KOPT-K1 (cell line): ENCODE measurements around the gene CHST11.

Experiments
- H3K27ac ChIP-seq: fragments of 200-600 bp; sonication (generic); 2 replicates; pipeline ENCODE4 v1.5.1; 2016; ENCODE audit warnings: antibody characterized with exemption, mild to moderate bottlenecking, low read depth, low read length; ENCODE audit not compliant: poor library complexity, severe bottlenecking
- H3K36me3 ChIP-seq: fragments of 200-600 bp; sonication (generic); 2 replicates; pipeline ENCODE4 v1.5.1; 2017; ENCODE audit warnings: antibody characterized with exemption, mild to moderate bottlenecking, low read length, moderate library complexity; ENCODE audit not compliant: insufficient read depth
- H3K9me3 ChIP-seq: fragments of 200-600 bp; sonication (generic); 2 replicates; pipeline ENCODE4 v1.5.1; 2017; ENCODE audit warnings: antibody characterized with exemption, low read length, mild to moderate bottlenecking; ENCODE audit not compliant: insufficient read depth, poor library complexity, severe bottlenecking

Gene CHST11

GRCh38 chr12:104422441-104422840 lies 34.3 kb upstream of the CHST11 start:
- Histone ChIP-seq H3K27ac (no peak overlapping the region), H3K36me3 (no peaks in the 10 kb centered on the region), H3K9me3 (peaks cover 7% of the 10 kb centered on the region)

- Histone ChIP-seq H3K27ac (no peak overlapping the region), H3K36me3 (no peaks in the 10 kb centered on the region), H3K9me3 (peaks cover 12% of the 10 kb centered on the region)
These were observed 33.5 kb upstream of the CHST11 start for GRCh38 chr12:104423273-104423672.

GRCh38 chr12:104423809-104424208 lies 32.9 kb upstream of the CHST11 start:
- Histone ChIP-seq H3K36me3 (no peaks in the 10 kb centered on the region), H3K9me3 (peaks cover 18% of the 10 kb centered on the region), H3K27ac (no peak overlapping the region)

- H3K9me3 ChIP-seq, result peaks cover 19% of the 10 kb centered on the region
These were observed 31.8 kb upstream of the CHST11 start for GRCh38 chr12:104424955-104425354.

GRCh38 chr12:104425614-104426013 lies 31.1 kb upstream of the CHST11 start:
- H3K36me3 ChIP-seq, result no peaks in the 10 kb centered on the region
- H3K9me3 ChIP-seq, result peaks cover 19% of the 10 kb centered on the region
- no peak overlapping the region for H3K27ac ChIP-seq

More at GRCh38 chr12:104424955-104425354, 31.8 kb upstream of the CHST11 start:
- H3K36me3 ChIP-seq, result no peaks in the 10 kb centered on the region
- no peak overlapping the region for H3K27ac ChIP-seq

- Histone ChIP-seq H3K36me3 (no peaks in the 10 kb centered on the region), H3K27ac (no peak overlapping the region), H3K9me3 (peaks cover 18% of the 10 kb centered on the region)
These were observed 29.7 kb upstream of the CHST11 start for GRCh38 chr12:104426926-104427546.

GRCh38 chr12:104427547-104427938 lies 29.2 kb upstream of the CHST11 start:
- no peaks in the 10 kb centered on the region for H3K36me3 ChIP-seq
- H3K27ac ChIP-seq, result no peak overlapping the region
- H3K9me3 ChIP-seq, result peaks cover 13% of the 10 kb centered on the region

- no peak overlapping the region for H3K27ac ChIP-seq
- H3K9me3 ChIP-seq, result peaks cover 9% of the 10 kb centered on the region
- no peaks in the 10 kb centered on the region for H3K36me3 ChIP-seq
These were observed 23.7 kb upstream of the CHST11 start for GRCh38 chr12:104433061-104433460.

GRCh38 chr12:104434129-104434528 lies 22.6 kb upstream of the CHST11 start:
- Histone ChIP-seq H3K9me3 (no peaks in the 10 kb centered on the region), H3K36me3 (no peaks in the 10 kb centered on the region), H3K27ac (no peak overlapping the region)

- no peaks in the 10 kb centered on the region for H3K9me3 ChIP-seq
- H3K27ac ChIP-seq, result no peak overlapping the region
- no peaks in the 10 kb centered on the region for H3K36me3 ChIP-seq
These were observed 21.6 kb upstream of the CHST11 start for GRCh38 chr12:104435175-104435574.

GRCh38 chr12:104435765-104436164 lies 21.0 kb upstream of the CHST11 start:
- Histone ChIP-seq H3K9me3 (no peaks in the 10 kb centered on the region), H3K36me3 (no peaks in the 10 kb centered on the region), H3K27ac (no peak overlapping the region)

GRCh38 chr12:104436790-104437189 lies 20.0 kb upstream of the CHST11 start:
- Histone ChIP-seq H3K27ac (no peak overlapping the region), H3K36me3 (no peaks in the 10 kb centered on the region), H3K9me3 (no peaks in the 10 kb centered on the region)

GRCh38 chr12:104438134-104438533 lies 18.6 kb upstream of the CHST11 start:
- H3K27ac ChIP-seq, result no peak overlapping the region
- no peaks in the 10 kb centered on the region for H3K9me3 ChIP-seq
- H3K36me3 ChIP-seq, result no peaks in the 10 kb centered on the region

GRCh38 chr12:104439137-104439536 lies 17.6 kb upstream of the CHST11 start:
- Histone ChIP-seq H3K9me3 (no peaks in the 10 kb centered on the region), H3K27ac (no peak overlapping the region), H3K36me3 (no peaks in the 10 kb centered on the region)

- no peaks in the 10 kb centered on the region for H3K9me3 ChIP-seq
- no peaks in the 10 kb centered on the region for H3K36me3 ChIP-seq
- no peak overlapping the region for H3K27ac ChIP-seq
These were observed 13.7 kb upstream of the CHST11 start for GRCh38 chr12:104443008-104443407.

GRCh38 chr12:104446646-104447421 lies 9.9 kb upstream of the CHST11 start:
- H3K9me3 ChIP-seq, result peaks cover 10% of the 10 kb centered on the region
- no peaks in the 10 kb centered on the region for H3K36me3 ChIP-seq
- no peak overlapping the region for H3K27ac ChIP-seq
